Brain microvascular endothelial cell (primary cell): ENCODE data around the gene SMCR8.
A peak's percentile ranks its signal among the peaks of the same experiment; 100 is the strongest.
"Not testable (repeated sequence)": the region's sequence is repeated elsewhere in the genome, so short reads cannot be mapped to it uniquely, and the experiment has no call there.

Experiments
- DNase-seq: peaks from one replicate; pipeline ENCODE4 v3.0.0-alpha.2; 2020
- H3K27ac ChIP-seq: fragments of 250-450 bp; sonication (Bioruptor Pico); 2 replicates; pipeline ENCODE4 v1.5.1; 2020; ENCODE audit warnings: mild to moderate bottlenecking, moderate library complexity
- H3K27me3 ChIP-seq: fragments of 250-450 bp; sonication (Bioruptor Pico); replicated peaks from 2 replicates; pipeline ENCODE4 v1.5.1; 2020; ENCODE audit warnings: mild to moderate bottlenecking
- H3K36me3 ChIP-seq: fragments of 250-450 bp; sonication (Bioruptor Pico); replicated peaks from 2 replicates; pipeline ENCODE4 v1.5.1; 2020; ENCODE audit warnings: mild to moderate bottlenecking
- H3K4me3 ChIP-seq: 2 replicates; pipeline ENCODE4 v1.5.1; 2011; ENCODE audit warnings: low read depth, mild to moderate bottlenecking, control low read depth, low read length, moderate library complexity
- in situ Hi-C: cut with HindIII; loops from 2 replicates; pipeline ENCODE4 v1.10.0; 2017; ENCODE audit warnings: low sequenced_read_pairs, low pct_ligation_motif_present
- TF ChIP-seq, protein P1 (sequence below): IDR thresholded peaks from 2 replicates; pipeline ENCODE4 v1.5.1; 2011; ENCODE audit warnings: low read depth, mild to moderate bottlenecking, moderate library complexity, low read length, control low read depth, inconsistent platforms; ENCODE audit errors: missing control alignments

SMCR8 gene

DNA sequence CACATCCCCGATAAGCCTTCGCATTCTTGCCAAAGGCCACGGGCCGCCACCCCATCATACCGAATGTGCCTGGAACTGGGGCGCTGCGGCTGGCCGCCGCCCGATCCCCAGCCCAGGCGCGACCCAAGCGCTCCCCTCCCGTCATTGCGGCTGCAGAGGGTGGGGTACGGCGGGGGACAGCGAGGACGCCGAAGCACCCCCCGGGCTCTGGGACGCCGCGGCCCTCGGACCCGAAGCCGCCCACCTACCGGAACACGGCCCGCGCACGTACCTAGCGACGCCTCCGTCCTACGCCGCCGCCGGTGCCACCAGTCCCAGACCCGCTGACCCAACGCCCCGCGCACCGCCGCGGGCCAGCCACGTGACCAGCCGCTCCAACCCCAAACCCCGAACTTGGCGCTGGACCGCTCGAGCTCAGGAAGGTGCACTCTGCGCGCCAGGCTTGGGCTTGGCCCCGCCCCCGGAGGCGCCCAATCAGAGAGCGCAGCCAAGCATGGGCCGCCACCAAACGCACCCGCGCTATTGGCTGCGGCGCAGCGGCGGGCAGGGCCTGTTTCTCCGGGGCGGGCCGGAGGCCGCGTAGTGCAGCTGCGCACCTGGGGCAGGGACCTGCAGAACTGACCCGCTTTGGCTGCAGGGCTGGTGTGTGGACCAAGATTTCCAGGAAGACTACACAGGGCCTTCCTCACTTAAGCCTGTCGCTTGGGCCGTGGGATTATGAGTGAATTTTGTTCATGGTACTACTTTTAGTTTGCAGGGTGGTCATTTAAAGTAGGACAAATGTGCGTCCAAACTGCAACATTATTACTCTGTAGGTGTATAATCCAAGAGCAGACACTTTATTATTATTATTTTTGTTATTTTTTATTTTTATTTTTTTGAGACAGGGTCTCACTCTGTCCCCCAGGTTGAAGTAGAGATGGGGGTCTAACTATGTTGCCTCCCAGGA is 48.3 kb downstream of the SMCR8 start, which contains the start of gene SHMT1:
Gene SHMT1 (minus strand): TSS at position 450 of the 949 bp plus-strand sequence. CDS start 7,569 bp downstream, outside the sequence.
- no peak within 1 kb of the TSS for H3K27ac ChIP-seq
- H3K36me3 ChIP-seq: no peaks in the 10 kb centered on the region
- peak; percentile 73 for DNase-seq
- peak within 1 kb of the TSS; percentile 78 for H3K4me3 ChIP-seq
- in situ Hi-C loops: no loop called here
- TF ChIP-seq, protein P1, sequence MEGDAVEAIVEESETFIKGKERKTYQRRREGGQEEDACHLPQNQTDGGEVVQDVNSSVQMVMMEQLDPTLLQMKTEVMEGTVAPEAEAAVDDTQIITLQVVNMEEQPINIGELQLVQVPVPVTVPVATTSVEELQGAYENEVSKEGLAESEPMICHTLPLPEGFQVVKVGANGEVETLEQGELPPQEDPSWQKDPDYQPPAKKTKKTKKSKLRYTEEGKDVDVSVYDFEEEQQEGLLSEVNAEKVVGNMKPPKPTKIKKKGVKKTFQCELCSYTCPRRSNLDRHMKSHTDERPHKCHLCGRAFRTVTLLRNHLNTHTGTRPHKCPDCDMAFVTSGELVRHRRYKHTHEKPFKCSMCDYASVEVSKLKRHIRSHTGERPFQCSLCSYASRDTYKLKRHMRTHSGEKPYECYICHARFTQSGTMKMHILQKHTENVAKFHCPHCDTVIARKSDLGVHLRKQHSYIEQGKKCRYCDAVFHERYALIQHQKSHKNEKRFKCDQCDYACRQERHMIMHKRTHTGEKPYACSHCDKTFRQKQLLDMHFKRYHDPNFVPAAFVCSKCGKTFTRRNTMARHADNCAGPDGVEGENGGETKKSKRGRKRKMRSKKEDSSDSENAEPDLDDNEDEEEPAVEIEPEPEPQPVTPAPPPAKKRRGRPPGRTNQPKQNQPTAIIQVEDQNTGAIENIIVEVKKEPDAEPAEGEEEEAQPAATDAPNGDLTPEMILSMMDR: no peak
- no peaks in the 10 kb centered on the region for H3K27me3 ChIP-seq

DNA sequence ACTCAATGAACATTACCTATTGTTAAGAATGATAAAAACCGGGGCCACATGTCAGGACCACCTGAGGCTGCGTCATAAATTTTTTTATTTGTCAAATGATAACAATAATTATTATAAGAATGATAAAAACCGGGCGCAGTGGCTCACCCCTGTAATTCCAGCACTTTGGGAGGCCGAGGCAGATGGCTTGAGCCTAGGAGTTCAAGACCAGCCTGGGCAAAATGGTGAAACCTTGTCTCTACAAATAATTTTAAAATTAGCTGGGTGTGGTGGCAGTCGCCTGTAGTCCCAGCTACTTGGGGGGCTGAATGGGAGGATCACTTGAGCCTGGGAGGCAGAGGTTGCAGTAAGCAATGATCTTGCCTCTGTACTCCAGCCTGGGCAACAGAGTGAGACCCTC is 49.1 kb downstream of the SMCR8 start:
- in situ Hi-C loops: no loop called here
- H3K36me3 ChIP-seq: no peaks in the 10 kb centered on the region
- H3K27ac ChIP-seq: no peak overlapping the region
- H3K27me3 ChIP-seq: no peaks in the 10 kb centered on the region
- H3K4me3 ChIP-seq: no peak overlapping the region
- TF ChIP-seq, protein P1: no peak
- no peak for DNase-seq

DNA sequence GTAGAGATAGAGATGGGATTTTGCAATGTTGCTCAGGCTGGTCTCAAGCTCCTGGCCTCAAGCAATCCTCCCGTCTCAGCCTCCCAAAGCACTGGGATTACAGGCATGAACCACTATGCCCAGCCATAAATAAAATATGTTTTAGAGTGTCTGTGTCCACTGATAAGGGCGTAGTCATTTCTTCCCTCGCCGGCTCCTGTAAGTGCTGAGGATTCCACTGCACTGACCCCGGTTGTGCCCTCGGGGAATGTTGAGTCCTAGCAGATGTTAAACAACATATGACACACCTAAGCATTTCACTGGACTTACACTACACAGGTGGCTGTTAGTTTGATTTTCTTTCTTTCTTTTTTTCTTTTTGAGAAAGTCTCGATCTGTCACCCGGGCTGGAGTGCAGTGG is 53.9 kb downstream of the SMCR8 start:
- no peak overlapping the region for H3K27ac ChIP-seq
- DNase-seq: no peak
- H3K36me3 ChIP-seq: no peaks in the 10 kb centered on the region
- H3K4me3 ChIP-seq: no peak overlapping the region
- TF ChIP-seq, protein P1: no peak
- H3K27me3 ChIP-seq: no peaks in the 10 kb centered on the region
- in situ Hi-C loops: no loop called here

DNA sequence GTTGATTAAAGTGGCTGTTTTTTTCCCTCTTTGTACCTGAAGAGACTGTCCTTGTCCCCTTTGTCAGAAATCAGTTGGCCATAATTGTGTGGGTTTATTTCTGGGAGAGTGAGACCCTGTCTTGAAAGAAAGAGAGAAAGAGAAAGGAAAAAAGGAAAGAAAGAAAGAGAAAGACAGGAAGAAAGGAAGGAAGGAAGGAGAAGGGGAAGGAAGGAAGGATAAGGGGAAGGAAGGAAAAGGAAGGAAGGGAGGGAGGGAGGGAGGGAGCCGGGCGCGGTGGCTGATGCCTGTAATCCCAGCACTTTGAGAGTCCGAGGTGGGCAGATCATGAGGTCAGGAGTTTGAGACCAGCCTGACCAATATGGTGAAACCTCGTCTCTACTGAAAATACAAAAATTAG is 55.7 kb downstream of the SMCR8 start:
- H3K36me3 ChIP-seq: no peaks in the 10 kb centered on the region
- in situ Hi-C loops: no loop called here
- no peaks in the 10 kb centered on the region for H3K27me3 ChIP-seq
- no peak overlapping the region for H3K27ac ChIP-seq
- DNase-seq: no peak
- TF ChIP-seq, protein P1: no peak
- H3K4me3 ChIP-seq: no peak overlapping the region

DNA sequence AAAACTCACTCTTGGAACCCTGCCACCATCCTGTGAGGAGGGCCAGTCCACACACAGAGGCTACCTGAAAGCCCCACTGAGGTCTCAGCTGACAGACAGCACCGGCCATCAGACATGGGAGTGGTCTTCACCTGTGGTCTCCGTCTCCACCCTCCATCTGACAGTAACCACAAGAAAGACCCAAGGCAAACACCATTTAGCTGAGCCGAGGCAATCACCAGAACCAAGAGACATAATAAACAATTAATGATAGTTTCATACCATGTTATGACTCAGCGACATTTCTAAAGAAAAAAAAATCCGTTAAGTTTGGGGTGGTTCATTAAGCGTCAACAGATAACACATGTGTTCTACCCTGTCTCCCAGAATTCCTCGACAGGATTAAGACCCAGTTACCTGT is 56.4 kb downstream of the SMCR8 start:
- Histone ChIP-seq H3K36me3 (no peaks in the 10 kb centered on the region), H3K4me3 (no peak overlapping the region), H3K27me3 (no peaks in the 10 kb centered on the region), H3K27ac (no peak overlapping the region)
- no peak for DNase-seq
- in situ Hi-C loops: no loop called here
- TF ChIP-seq, protein P1: no peak

DNA sequence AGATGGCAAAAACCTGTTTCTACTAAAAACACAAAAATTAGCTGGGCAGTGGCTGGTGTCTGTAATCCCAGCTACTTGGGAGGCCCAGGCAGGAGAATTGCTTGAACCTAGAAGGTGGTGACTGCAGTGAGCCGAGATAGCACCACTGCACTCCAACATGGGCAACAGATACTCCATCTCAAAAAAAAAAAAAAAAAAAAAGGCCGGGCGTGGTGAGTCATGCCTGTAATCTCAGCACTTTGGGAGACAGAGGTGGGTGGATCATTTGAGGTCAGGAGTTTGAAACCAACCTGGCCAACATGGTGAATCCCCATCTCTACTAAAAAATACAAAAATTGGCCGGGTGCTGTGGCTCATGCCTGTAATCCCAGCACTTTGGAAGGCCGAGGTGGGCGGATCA is 58.1 kb downstream of the SMCR8 start:
- H3K27ac ChIP-seq, in situ Hi-C loops, H3K36me3 ChIP-seq, H3K4me3 ChIP-seq, H3K27me3 ChIP-seq, DNase-seq: not testable (repeated sequence)
